ENCODE measurements around the gene GALC.

GALC gene

DNA sequence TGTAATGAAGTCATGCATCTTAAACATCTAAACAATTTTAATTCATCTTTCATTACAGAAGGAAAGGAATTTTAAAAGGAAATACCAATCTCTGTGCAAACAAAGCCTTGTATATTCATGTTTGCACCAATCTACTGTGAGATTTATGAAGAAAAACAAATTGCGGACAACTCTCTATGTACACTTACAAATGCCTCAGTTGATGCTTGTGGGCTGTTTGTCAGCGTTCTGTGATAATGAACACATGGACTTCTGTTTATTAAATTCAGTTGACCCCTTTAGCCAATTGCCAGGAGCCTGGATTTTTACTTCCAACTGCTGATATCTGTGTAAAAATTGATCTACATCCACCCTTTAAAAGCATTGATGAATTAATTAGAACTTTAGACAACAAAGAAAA is 17.3 kb upstream of the GALC start:
- H3K36me3 ChIP-seq (ENCODE audit: insufficient read depth): no peaks in the 10 kb centered on the region
- H3K9ac ChIP-seq: no peak overlapping the region
- no peaks in the 10 kb centered on the region for H3K27me3 ChIP-seq (ENCODE audit: insufficient read depth, low read depth)
- no peaks in the 10 kb centered on the region for H3K4me1 ChIP-seq (ENCODE audit: low read depth, poor library complexity, severe bottlenecking)
- H3K4me3 ChIP-seq (IDR thresholded peaks at IDR 0.05; ENCODE audit: insufficient read depth, low read depth, low read length): no peak overlapping the region
- H3K27ac ChIP-seq: no peak overlapping the region
- no peaks in the 10 kb centered on the region for H3K79me2 ChIP-seq (ENCODE audit: insufficient read depth, low read depth)
- H3K4me2 ChIP-seq: no peak overlapping the region
- H4K20me1 ChIP-seq (ENCODE audit: insufficient read depth): no peaks in the 10 kb centered on the region
- TF ChIP-seq, protein P1, sequence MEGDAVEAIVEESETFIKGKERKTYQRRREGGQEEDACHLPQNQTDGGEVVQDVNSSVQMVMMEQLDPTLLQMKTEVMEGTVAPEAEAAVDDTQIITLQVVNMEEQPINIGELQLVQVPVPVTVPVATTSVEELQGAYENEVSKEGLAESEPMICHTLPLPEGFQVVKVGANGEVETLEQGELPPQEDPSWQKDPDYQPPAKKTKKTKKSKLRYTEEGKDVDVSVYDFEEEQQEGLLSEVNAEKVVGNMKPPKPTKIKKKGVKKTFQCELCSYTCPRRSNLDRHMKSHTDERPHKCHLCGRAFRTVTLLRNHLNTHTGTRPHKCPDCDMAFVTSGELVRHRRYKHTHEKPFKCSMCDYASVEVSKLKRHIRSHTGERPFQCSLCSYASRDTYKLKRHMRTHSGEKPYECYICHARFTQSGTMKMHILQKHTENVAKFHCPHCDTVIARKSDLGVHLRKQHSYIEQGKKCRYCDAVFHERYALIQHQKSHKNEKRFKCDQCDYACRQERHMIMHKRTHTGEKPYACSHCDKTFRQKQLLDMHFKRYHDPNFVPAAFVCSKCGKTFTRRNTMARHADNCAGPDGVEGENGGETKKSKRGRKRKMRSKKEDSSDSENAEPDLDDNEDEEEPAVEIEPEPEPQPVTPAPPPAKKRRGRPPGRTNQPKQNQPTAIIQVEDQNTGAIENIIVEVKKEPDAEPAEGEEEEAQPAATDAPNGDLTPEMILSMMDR (conservative IDR thresholded peaks at IDR 0.05; ENCODE audit: low read depth, low read length): no peak
- no peak overlapping the region for H2AFZ ChIP-seq (ENCODE audit: low read depth)

DNA sequence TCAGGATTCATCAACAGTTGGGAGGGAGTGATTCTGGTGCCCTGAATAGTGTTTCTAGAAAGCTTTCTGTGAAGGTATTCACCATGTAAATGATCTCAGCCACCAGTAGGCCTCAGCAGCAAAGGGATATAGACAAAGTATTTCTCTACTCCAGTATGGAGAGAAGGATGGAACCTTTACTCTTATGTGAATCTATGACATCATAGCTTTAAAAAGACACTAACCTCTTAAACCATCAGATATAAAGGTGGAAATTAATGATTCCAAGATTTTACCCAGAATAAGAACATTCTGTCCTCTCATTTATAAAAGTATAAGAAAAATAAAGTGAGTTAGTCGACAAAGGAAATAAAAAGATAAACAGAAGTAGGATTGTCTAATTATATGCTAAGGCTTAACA is 16.5 kb upstream of the GALC start:
- H3K27me3 ChIP-seq (ENCODE audit: insufficient read depth, low read depth): no peaks in the 10 kb centered on the region
- H2AFZ ChIP-seq (ENCODE audit: low read depth): no peak overlapping the region
- TF ChIP-seq, protein P1 (conservative IDR thresholded peaks at IDR 0.05; ENCODE audit: low read depth, low read length): no peak
- H3K36me3 ChIP-seq (ENCODE audit: insufficient read depth): no peaks in the 10 kb centered on the region
- H4K20me1 ChIP-seq (ENCODE audit: insufficient read depth): no peaks in the 10 kb centered on the region
- H3K79me2 ChIP-seq (ENCODE audit: insufficient read depth, low read depth): no peaks in the 10 kb centered on the region
- H3K4me2 ChIP-seq: no peak overlapping the region
- no peak overlapping the region for H3K4me3 ChIP-seq (IDR thresholded peaks at IDR 0.05; ENCODE audit: insufficient read depth, low read depth, low read length)
- no peaks in the 10 kb centered on the region for H3K4me1 ChIP-seq (ENCODE audit: low read depth, poor library complexity, severe bottlenecking)
- H3K27ac ChIP-seq: no peak overlapping the region
- H3K9ac ChIP-seq: no peak overlapping the region

DNA sequence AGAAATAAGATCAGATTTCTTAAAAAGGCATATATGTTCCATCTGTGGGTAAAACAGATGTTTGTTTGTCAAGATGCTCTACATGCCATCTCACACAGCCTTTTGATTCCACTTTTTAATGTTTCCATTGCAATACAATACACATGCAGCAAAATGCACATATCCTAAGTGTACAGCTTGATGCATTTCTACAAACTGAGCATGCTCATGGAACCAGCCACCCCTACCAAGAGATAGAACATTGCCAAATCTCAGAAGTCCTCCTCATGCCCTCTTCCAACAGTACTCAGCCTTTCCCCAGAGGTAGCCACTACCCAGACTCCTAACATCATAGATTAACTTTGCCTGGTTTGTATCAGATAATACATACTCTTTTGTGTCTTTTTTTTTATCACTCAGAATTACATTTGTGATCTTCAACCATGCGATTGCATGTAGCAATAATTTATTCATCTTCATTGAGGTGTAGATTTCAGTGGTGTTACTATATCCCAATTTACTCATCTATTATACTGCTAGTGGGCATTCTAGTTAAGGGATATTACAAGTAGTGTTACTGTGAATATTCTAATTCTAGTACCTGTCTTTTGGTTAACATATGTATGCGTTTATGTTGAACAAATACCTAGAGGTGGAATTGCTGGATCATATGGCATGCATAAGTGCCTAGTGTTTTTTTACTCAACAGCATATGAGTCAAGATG is 15.2 kb upstream of the GALC start:
- Histone ChIP-seq H3K9ac (no peak overlapping the region), H3K27ac (no peak overlapping the region), H4K20me1 (ENCODE audit: insufficient read depth) (no peaks in the 10 kb centered on the region), H3K27me3 (ENCODE audit: insufficient read depth, low read depth) (no peaks in the 10 kb centered on the region), H3K4me3 (IDR thresholded peaks at IDR 0.05; ENCODE audit: insufficient read depth, low read depth, low read length) (no peak overlapping the region), H2AFZ (ENCODE audit: low read depth) (no peak overlapping the region), H3K36me3 (ENCODE audit: insufficient read depth) (no peaks in the 10 kb centered on the region), H3K4me2 (no peak overlapping the region), H3K79me2 (ENCODE audit: insufficient read depth, low read depth) (no peaks in the 10 kb centered on the region), H3K4me1 (ENCODE audit: low read depth, poor library complexity, severe bottlenecking) (no peaks in the 10 kb centered on the region)
- TF ChIP-seq, protein P1 (conservative IDR thresholded peaks at IDR 0.05; ENCODE audit: low read depth, low read length): no peak

DNA sequence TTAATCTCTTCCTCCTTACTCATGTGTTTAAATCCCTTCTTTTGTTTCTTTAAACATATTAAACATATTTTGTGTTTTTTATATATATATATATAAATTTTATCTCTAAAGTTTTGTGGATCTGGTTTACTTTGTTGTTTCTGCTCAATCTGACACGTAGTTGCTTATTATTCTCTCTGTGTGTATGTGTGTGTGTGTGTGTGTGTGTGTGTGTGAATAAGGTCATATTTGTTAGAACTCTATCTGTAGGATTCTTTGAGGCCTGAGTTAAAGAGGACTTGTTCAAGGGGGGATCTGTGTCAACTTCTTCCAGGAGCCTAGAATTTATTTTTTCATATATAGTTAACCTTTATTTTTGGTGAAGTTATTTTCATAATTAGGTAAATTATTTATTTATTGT is 14.6 kb upstream of the GALC start:
- Histone ChIP-seq H3K4me2 (no peak overlapping the region), H3K4me1 (ENCODE audit: low read depth, poor library complexity, severe bottlenecking) (no peaks in the 10 kb centered on the region), H3K27ac (no peak overlapping the region), H4K20me1 (ENCODE audit: insufficient read depth) (no peaks in the 10 kb centered on the region), H3K27me3 (ENCODE audit: insufficient read depth, low read depth) (no peaks in the 10 kb centered on the region), H3K9ac (no peak overlapping the region), H3K4me3 (IDR thresholded peaks at IDR 0.05; ENCODE audit: insufficient read depth, low read depth, low read length) (no peak overlapping the region), H2AFZ (ENCODE audit: low read depth) (no peak overlapping the region), H3K79me2 (ENCODE audit: insufficient read depth, low read depth) (no peaks in the 10 kb centered on the region), H3K36me3 (ENCODE audit: insufficient read depth) (no peaks in the 10 kb centered on the region)
- TF ChIP-seq, protein P1 (conservative IDR thresholded peaks at IDR 0.05; ENCODE audit: low read depth, low read length): no peak

Measured in KMS-11 (cell line).